Liver (tissue), 9 donors: ENCODE data around the gene DNAAF5. TPM values are rescaled to one million over a fixed set of nuclear protein-coding genes. Genes with fewer than 3 reads are reported as not detected.

Experiments
- DNase-seq: peaks from one replicate; pipeline ENCODE4 v3.0.0-alpha.2; 2017; ENCODE audit warnings: low spot score
- H3K27ac ChIP-seq, 2 donors: one replicate each; pipeline ENCODE4 v1.7.0; 2013; ENCODE audit warnings: inconsistent platforms in 2 of 2, low read length in 2 of 2, control low read depth in 1 of 2, low read depth in 1 of 2, mild to moderate bottlenecking in 1 of 2
- H3K27me3 ChIP-seq, 4 donors: one replicate each; pipeline versions ENCODE4 v1.6.1 to v1.7.0; 2013; ENCODE audit warnings: low read length in 3 of 4, inconsistent platforms in 1 of 4, mild to moderate bottlenecking in 1 of 4, moderate library complexity in 1 of 4; ENCODE audit not compliant: control insufficient read depth in 4 of 4, insufficient read depth in 4 of 4
- H3K36me3 ChIP-seq, 4 donors: one replicate each; pipeline versions ENCODE4 v1.6.1 to v1.7.0; 2013; ENCODE audit warnings: low read length in 3 of 4, mild to moderate bottlenecking in 3 of 4, low read depth in 1 of 4, moderate library complexity in 1 of 4; ENCODE audit not compliant: control insufficient read depth in 4 of 4, insufficient read depth in 3 of 4
- H3K4me1 ChIP-seq, 4 donors: one replicate each; pipeline versions ENCODE4 v1.6.1 to v1.7.0; 2013; ENCODE audit warnings: low read length in 3 of 4, mild to moderate bottlenecking in 3 of 4, moderate library complexity in 1 of 4; ENCODE audit not compliant: control insufficient read depth in 4 of 4, insufficient read depth in 4 of 4
- H3K4me3 ChIP-seq, 3 donors: one replicate each; pipeline versions ENCODE4 v1.6.1 to v1.7.0; 2013; ENCODE audit warnings: low read length in 3 of 3, control low read depth in 1 of 3, low read depth in 1 of 3, mild to moderate bottlenecking in 1 of 3
- H3K9ac ChIP-seq, 2 donors: one replicate each; pipeline ENCODE4 v1.7.0; 2013; ENCODE audit warnings: low read length in 2 of 2, mild to moderate bottlenecking in 2 of 2, moderate library complexity in 2 of 2, control low read depth in 1 of 2, low read depth in 1 of 2
- H3K9me3 ChIP-seq, 4 donors: one replicate each; pipeline versions ENCODE4 v1.6.1 to v1.7.0; 2013; ENCODE audit warnings: low read length in 3 of 4; ENCODE audit not compliant: control insufficient read depth in 4 of 4
- EGR1 ChIP-seq, 2 donors: IDR thresholded peaks; 2 replicates each; pipeline ENCODE4 v1.6.1; 2016 to 2018; ENCODE audit warnings: antibody characterized with exemption in 2 of 2, low read depth in 2 of 2
- FOXA1 ChIP-seq: IDR thresholded peaks from 2 replicates; pipeline ENCODE4 v1.6.1; 2016; ENCODE audit warnings: antibody characterized with exemption
- FOXA2 ChIP-seq: IDR thresholded peaks from 2 replicates; pipeline ENCODE4 v1.6.1; 2016; ENCODE audit warnings: antibody characterized with exemption
- GABPA ChIP-seq, 2 donors: IDR thresholded peaks in 1 of 2; conservative IDR thresholded peaks in 1 of 2; 2 replicates each; pipeline ENCODE4 v1.6.1; 2016; ENCODE audit warnings: antibody characterized with exemption in 2 of 2, mild to moderate bottlenecking in 1 of 2, moderate library complexity in 1 of 2
- HNF4A ChIP-seq, 2 donors: conservative IDR thresholded peaks; 2 replicates each; pipeline ENCODE4 v1.6.1; 2016; ENCODE audit warnings: antibody characterized with exemption in 2 of 2, mild to moderate bottlenecking in 2 of 2
- HNF4G ChIP-seq: IDR thresholded peaks from 2 replicates; pipeline ENCODE4 v1.6.1; 2016; ENCODE audit warnings: antibody characterized with exemption
- JUND ChIP-seq, 2 donors: IDR thresholded peaks; 2 replicates each; pipeline ENCODE4 v1.6.1; 2016; ENCODE audit warnings: antibody characterized with exemption in 2 of 2
- NR2F2 ChIP-seq: IDR thresholded peaks from 2 replicates; pipeline ENCODE4 v1.6.1; 2016; ENCODE audit warnings: antibody characterized with exemption
- RAD21 ChIP-seq, 2 donors: IDR thresholded peaks; 2 replicates each; pipeline ENCODE4 v1.6.1; 2016; ENCODE audit warnings: antibody characterized with exemption in 2 of 2, mild to moderate bottlenecking in 2 of 2
- RXRA ChIP-seq, 2 donors: IDR thresholded peaks; 2 replicates each; pipeline ENCODE4 v1.6.1; 2017 to 2018; ENCODE audit warnings: antibody characterized with exemption in 2 of 2, mild to moderate bottlenecking in 1 of 2
- SP1 ChIP-seq: IDR thresholded peaks from 2 replicates; pipeline ENCODE4 v1.6.1; 2018; ENCODE audit warnings: antibody characterized with exemption, mild to moderate bottlenecking
- YY1 ChIP-seq: IDR thresholded peaks from 2 replicates; pipeline ENCODE4 v1.6.1; 2016; ENCODE audit warnings: antibody characterized with exemption, mild to moderate bottlenecking
- WGBS: extraction: QIAGEN DNeasy Blood & Tissue Kit; methylation state at CpG from one replicate; pipeline ENCODE4 v1.1.7; 2013; 5-methylcytosine and 5-hydroxymethylcytosine counted together
- polyA plus RNA-seq, 2 donors: library from polyadenylated mRNA; stranded (reverse) in 1 of 2; unstranded in 1 of 2; fragments of 200-250 nt in 1 of 2; fragments of >200 nt in 1 of 2; fragmentation: Nextera tagmentation in 1 of 2; extraction: Ambion mirVana in 1 of 2; gene quantifications; one replicate each; pipeline versions ENCODE4 v1.2.1 to v1.2.3, GENCODE V29; 2013 to 2015
- total RNA-seq, 2 donors: library from RNA; depleted of rRNA; stranded (reverse); fragments of >200 nt; gene quantifications; one replicate each; pipeline ENCODE4 v1.2.3, GENCODE V29; 2014
- TF ChIP-seq, protein P1 (sequence below): IDR thresholded peaks from 2 replicates; pipeline ENCODE4 v1.6.1; 2016; ENCODE audit warnings: antibody characterized with exemption
- TF ChIP-seq, protein P2 (sequence below): fragments of 150-350 bp; IDR thresholded peaks from 2 replicates; pipeline ENCODE4 v1.5.1; 2017; ENCODE audit warnings: improper control_type of control experiment, low read depth, low read length; ENCODE audit not compliant: missing input control
- TF ChIP-seq, protein P3 (sequence below): IDR thresholded peaks from 2 replicates; pipeline ENCODE4 v1.6.1; 2016; ENCODE audit warnings: antibody characterized with exemption
- TF ChIP-seq, protein P4 (sequence below): IDR thresholded peaks from 2 replicates; pipeline ENCODE4 v1.6.1; 2016; ENCODE audit warnings: antibody characterized with exemption
- donor health status: healthy.
- donor health status: healthy.
- donor health status: healthy.
- donor health status: healthy.
- donor health status: healthy.

DNAAF5 gene
- total and polyA plus RNA-seq, 4 donors = 3.1 to 11.1 (median 9.5) TPM

DNA sequence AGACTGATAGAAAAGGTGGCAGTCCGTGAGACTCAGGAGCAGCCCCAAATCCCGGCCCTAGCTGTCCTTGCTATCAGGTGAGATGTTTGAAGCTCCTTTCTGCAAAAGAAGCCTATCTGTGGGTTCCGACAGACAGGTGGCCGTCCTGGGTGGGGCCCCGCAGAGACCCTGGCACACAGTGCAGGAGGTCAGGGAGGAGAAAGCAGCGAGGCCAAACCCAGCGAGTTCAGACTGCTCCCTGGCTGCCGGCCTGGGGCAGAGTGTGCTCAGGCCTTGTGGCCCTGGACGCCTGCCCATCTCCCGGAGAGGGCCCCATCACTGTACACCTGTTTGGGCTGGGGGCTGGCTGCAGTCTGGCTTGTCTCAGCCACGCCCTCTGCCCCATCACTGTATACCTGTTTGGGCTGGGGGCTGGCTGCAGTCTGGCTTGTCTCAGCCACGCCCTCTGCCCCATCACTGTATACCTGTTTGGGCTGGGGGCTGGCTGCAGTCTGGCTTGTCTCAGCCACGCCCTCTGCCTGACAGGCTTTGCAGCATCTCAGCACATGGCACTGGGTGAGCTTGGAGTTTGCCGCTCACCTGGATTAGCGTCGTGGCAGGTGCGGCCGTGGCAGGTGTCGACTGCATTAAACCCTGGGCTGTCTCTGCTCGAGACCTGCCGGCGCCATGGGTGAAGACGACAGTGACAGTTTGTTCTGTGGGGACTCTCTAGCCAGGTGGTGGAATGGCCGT is 12.4 kb downstream of the DNAAF5 start:
- Histone ChIP-seq H3K36me3 (peaks cover 1 to 18% (median 4%) of the 10 kb centered on the region in 4 donors), H3K9me3 (peaks cover 0 to 7% (median 2%) of the 10 kb centered on the region in 4 donors), H3K27me3 (no peaks in the 10 kb centered on the region), H3K4me1 (no peaks in the 10 kb centered on the region), H3K9ac (no peak overlapping the region), H3K27ac (no peak overlapping the region), H3K4me3 (no peak overlapping the region)
- TF ChIP-seq GABPA (IDR thresholded peaks at IDR 0.05 in 1 of 2, conservative IDR thresholded peaks at IDR 0.05 in 1 of 2) (no peak), SP1 (no peak), RAD21 (IDR thresholded peaks at IDR 0.05) (no peak), RXRA (IDR thresholded peaks at IDR 0.05) (no peak), YY1 (no peak), HNF4G (no peak), NR2F2 (no peak), FOXA1 (no peak), JUND (IDR thresholded peaks at IDR 0.05) (no peak)
- TF ChIP-seq, protein P1, sequence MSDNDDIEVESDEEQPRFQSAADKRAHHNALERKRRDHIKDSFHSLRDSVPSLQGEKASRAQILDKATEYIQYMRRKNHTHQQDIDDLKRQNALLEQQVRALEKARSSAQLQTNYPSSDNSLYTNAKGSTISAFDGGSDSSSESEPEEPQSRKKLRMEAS = no peak
- TF ChIP-seq, protein P2, sequence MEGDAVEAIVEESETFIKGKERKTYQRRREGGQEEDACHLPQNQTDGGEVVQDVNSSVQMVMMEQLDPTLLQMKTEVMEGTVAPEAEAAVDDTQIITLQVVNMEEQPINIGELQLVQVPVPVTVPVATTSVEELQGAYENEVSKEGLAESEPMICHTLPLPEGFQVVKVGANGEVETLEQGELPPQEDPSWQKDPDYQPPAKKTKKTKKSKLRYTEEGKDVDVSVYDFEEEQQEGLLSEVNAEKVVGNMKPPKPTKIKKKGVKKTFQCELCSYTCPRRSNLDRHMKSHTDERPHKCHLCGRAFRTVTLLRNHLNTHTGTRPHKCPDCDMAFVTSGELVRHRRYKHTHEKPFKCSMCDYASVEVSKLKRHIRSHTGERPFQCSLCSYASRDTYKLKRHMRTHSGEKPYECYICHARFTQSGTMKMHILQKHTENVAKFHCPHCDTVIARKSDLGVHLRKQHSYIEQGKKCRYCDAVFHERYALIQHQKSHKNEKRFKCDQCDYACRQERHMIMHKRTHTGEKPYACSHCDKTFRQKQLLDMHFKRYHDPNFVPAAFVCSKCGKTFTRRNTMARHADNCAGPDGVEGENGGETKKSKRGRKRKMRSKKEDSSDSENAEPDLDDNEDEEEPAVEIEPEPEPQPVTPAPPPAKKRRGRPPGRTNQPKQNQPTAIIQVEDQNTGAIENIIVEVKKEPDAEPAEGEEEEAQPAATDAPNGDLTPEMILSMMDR = no peak
- TF ChIP-seq, protein P3, sequence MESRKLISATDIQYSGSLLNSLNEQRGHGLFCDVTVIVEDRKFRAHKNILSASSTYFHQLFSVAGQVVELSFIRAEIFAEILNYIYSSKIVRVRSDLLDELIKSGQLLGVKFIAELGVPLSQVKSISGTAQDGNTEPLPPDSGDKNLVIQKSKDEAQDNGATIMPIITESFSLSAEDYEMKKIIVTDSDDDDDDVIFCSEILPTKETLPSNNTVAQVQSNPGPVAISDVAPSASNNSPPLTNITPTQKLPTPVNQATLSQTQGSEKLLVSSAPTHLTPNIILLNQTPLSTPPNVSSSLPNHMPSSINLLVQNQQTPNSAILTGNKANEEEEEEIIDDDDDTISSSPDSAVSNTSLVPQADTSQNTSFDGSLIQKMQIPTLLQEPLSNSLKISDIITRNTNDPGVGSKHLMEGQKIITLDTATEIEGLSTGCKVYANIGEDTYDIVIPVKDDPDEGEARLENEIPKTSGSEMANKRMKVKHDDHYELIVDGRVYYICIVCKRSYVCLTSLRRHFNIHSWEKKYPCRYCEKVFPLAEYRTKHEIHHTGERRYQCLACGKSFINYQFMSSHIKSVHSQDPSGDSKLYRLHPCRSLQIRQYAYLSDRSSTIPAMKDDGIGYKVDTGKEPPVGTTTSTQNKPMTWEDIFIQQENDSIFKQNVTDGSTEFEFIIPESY = no peak
- DNase-seq = no peak
- 87% methylated on average over 22 of the region's 24 CpGs for WGBS

DNA sequence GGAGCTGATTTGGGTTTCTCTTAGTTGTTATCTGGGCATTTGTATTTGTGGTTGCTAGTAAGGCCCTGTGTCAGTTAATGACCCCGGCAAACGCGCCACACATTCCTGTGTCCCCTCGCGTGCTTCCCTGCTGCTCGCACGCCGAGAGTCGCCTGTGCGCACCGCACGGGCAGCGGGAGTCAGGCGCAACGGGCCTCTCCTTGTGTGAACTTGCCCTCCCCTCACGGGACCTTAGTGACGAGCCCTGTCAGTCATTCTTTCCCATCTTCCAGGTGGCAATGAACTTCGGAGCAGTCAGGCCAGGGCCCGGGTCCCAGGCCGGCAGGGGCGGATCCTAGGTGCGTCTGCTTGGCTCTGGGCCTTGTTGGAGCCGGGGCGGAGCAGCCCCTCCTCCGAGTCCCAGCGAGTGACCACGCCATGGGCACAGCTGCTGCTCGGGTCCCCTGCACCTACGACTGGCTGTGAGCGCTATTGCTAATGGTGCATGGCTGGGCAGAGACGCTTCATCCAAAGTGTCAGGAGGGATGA is 13.0 kb downstream of the DNAAF5 start:
- H3K9me3 ChIP-seq = peaks cover 0 to 5% (median 0%) of the 10 kb centered on the region in 4 donors
- TF ChIP-seq, protein P1 = no peak
- TF ChIP-seq, protein P4, sequence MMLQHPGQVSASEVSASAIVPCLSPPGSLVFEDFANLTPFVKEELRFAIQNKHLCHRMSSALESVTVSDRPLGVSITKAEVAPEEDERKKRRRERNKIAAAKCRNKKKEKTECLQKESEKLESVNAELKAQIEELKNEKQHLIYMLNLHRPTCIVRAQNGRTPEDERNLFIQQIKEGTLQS = no peak
- no peak for TF ChIP-seq NR2F2
- TF ChIP-seq, protein P2 = no peak
- no peak for TF ChIP-seq FOXA2
- TF ChIP-seq YY1 = no peak
- no peak for TF ChIP-seq HNF4A (conservative IDR thresholded peaks at IDR 0.05)
- no peak for TF ChIP-seq EGR1 (IDR thresholded peaks at IDR 0.05; ENCODE audit: low read depth in 2 of 2)
- TF ChIP-seq JUND (IDR thresholded peaks at IDR 0.05) = no peak
- TF ChIP-seq FOXA1 = no peak
- H3K4me1 ChIP-seq = no peaks in the 10 kb centered on the region
- H3K27me3 ChIP-seq = no peaks in the 10 kb centered on the region
- H3K4me3 ChIP-seq = no peak overlapping the region
- 97% methylated on average over 31 of the region's 31 CpGs for WGBS
- no peak overlapping the region for H3K27ac ChIP-seq
- H3K36me3 ChIP-seq = peaks cover 1 to 18% (median 4%) of the 10 kb centered on the region in 4 donors
- H3K9ac ChIP-seq = no peak overlapping the region
- no peak for DNase-seq
